ENCODE data around the gene IQGAP2.
"Not testable (repeated sequence)": the region's sequence is repeated elsewhere in the genome, so short reads cannot be mapped to it uniquely, and the experiment has no call there.

The IQGAP2 gene

DNA sequence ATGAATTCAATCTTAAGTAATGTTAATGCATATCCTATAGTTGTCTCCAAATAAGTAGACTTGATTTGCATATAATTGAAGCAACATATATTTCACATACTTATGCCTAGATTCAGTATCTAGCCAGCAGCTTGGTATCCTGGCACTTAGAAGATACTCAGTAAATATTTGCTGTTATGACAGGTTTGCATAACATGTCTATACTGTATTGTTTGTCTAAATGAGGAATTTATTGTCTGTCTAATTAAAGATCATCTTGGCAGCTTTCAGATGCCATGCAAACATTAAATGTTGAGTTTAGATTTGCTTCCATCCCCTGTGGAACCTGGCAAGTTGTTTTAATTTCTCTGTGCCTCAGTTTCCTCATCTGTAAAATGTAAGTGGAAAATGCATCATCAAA lies 9.4 kb downstream of the IQGAP2 start:
- no peak for DNase-seq (ENCODE audit: low spot score)

DNA sequence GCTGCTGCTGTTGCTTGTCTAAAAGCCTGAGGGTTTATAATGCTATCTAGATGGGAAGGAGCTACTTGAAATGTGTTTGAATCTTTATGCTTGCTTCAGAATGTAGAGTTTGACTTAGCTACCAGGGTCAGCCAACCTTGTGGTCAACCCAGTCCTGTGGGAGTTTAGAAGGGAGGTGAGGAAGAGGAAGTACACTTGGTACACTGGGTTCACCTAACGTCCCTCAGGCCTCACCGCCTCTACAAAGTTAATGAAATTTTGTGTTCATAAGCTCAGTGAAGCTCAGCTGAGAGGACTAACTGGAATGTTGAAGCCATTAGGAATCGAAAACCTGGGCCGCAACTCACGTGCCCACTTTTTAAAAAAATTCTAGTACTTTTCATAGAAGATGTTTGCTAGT lies 10.7 kb downstream of the IQGAP2 start:
- no peak for DNase-seq (ENCODE audit: low spot score)

GRCh38 chr5:76414788-76415187 lies 11.7 kb downstream of the IQGAP2 start:
- DNase-seq (ENCODE audit: low spot score): no peak

- no peak for DNase-seq (ENCODE audit: low spot score)
Observed at GRCh38 chr5:76415855-76416254, 12.8 kb downstream of the IQGAP2 start.

DNA sequence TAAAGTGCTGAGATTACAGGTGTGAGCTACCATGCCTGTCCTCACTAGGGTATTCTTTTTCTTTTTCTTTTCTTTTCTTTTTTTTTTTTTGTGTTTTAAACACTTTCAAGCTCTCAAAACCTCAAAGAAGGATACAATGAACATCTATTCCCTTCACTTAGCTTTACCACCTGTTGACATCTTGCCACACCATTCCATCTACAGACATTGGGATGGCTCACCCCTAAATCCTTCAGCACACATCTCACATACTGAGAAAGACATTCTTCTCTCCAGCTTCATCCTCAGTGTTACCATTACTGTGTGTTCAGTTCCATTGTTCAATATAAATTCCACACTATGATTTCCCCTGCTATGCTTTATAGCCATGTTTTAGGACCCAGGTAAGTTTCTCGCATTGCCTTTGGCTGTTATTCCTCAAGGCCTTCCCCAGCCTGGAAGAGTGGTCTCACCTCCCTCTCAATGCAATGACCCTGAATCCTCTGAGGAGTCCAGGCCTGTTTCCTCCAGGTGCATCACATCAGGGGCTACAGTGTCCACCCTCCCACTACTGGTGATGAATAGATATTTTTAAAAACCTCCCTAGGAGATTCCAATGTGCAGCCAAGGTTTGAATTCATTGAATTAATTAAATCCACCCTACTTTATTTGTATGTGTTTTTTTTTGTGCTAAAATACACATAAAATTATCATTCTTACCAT lies 16.7 kb downstream of the IQGAP2 start:
- no peak for DNase-seq (ENCODE audit: low spot score)

GRCh38 chr5:76422227-76422626 lies 19.1 kb downstream of the IQGAP2 start:
- no peak for DNase-seq (ENCODE audit: low spot score)

DNA sequence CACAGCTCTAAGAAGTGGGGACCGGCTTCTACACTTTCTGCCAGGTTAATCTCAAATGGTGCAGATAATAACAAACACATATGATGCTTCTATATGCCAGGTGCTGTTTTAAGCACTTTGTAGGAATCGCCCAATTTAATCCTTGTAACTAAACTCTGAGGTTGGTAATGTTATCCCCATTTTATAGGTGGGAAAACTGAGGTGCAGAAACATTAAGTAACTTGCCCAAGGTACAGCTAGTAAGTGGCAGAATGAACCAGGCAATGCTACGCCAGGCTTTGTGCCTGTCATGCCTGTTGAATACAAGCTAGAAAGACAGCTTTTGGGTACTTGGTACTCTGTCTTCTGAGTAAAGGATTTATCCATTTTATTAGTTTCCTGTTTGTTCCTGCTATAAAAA lies 19.7 kb downstream of the IQGAP2 start:
- no peak for DNase-seq (ENCODE audit: low spot score)

- DNase-seq (ENCODE audit: low spot score): no peak
Observed at GRCh38 chr5:76425146-76425545, 22.1 kb downstream of the IQGAP2 start.

DNA sequence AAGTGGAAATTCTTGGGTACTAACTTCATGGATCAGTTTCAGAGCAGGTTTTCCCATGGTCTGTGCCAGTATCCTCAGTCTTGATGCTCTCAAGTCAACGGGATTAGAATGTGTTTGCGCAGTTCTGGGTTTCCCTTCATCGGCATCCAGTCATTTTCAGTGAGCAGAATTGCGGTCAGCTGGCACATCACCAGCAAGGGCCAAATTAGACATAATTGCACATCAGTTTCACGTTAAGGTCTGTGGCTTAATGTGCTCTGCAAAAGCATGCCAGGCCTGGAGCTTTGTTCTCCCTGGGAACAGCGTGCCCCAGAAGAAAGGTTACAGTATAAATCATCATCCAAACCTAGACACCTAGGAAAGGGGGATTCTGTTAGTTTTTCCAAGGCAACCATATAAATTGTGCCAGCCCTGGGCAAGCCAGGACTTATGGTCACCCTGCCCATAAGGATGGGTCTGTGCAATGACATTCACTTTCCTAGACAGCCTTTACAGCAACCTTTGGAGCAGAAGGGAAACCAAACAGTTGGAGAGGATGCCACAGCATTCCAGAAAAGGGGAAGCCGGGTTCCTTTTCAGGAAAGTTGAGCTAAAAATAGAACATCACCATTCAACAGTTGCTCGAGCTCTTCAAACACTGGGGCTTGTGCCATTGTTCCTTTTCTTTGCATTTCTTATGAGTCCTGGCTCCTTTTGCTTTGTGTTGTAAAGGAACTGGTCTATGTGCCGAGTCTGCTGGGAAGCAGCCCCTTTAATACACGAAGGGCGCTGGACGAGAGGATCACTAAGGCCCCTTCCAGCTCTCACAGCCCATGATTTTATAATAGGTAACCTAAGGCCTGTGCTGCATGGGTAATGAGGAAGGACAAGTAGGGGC lies 23.1 kb downstream of the IQGAP2 start:
- no peak for DNase-seq (ENCODE audit: low spot score)

DNA sequence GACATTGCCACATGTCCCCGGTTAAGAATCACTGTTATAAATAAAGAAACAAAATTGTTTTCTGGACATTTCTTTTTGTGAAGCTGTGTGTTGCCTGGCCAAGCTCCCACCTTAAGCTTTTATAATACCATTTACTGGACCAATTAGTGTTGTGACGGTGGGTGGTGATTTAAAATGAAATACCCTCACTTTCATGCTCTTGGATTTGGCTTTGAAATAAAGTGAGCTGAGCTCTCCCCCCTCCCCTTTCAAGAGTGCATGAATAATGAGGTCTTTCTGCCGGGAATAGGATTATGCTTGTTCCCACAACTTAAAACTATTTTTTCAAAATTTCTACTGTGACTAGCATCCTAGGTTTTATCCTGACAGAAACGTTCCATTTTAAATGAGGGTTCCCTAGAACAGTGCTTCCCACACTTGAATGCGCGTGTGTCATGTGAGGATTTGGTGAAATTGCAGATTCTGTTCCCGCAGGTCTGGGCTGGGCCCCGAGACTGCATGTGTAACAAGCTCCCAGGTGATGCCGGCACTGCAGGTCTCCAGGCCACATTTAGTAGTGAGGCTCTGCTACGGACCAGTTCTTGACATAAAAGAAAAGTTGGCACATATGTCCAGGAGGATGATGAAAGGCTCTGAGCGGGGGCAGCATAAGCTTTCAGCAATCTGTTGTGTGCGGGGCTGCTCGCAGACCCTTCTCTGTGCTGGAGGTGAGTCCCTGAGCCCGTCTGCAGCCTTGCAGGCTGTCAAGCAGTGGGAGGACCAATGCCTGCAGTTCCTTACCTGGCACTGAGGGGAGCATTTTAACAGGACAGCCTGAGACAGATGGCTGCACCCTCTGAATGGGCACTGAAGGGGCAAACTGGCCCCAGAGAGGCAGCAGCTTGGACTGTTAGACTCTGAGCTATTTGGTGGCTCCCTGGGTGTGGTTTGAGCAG lies 24.4 kb downstream of the IQGAP2 start:
- DNase-seq (ENCODE audit: low spot score): no peak

- not testable (repeated sequence) for DNase-seq (ENCODE audit: low spot score)
Observed at GRCh38 chr5:76428550-76428949, 25.5 kb downstream of the IQGAP2 start.

- no peak for DNase-seq (ENCODE audit: low spot score)
Observed at GRCh38 chr5:76433261-76433660, 30.2 kb downstream of the IQGAP2 start.

- DNase-seq (ENCODE audit: low spot score): not testable (repeated sequence)
Observed at GRCh38 chr5:76437507-76437906, 34.4 kb downstream of the IQGAP2 start.

GRCh38 chr5:76438025-76438424 lies 34.9 kb downstream of the IQGAP2 start:
- no peak for DNase-seq (ENCODE audit: low spot score)

DNA sequence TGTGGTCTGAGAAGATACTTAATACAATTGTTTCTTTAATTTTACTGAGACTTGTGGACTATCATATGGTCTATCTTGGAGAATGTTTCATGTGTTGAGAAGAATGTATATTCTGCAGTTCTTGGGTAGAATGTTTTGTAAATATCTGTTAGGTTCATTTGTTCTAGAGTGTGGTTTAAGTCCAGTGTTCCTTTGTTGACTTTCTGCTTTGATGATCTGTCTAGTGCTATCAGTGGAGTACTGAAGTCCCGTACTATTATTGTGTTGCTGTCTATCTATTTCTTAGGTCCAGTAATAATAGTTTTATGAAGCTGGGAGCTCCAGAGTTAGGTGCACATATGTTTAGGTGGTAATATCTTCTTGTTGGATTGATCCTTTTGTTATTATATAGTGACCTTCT lies 36.1 kb downstream of the IQGAP2 start:
- no peak for DNase-seq (ENCODE audit: low spot score)

GRCh38 chr5:76439929-76440328 lies 36.8 kb downstream of the IQGAP2 start:
- DNase-seq (ENCODE audit: low spot score): no peak

DNA sequence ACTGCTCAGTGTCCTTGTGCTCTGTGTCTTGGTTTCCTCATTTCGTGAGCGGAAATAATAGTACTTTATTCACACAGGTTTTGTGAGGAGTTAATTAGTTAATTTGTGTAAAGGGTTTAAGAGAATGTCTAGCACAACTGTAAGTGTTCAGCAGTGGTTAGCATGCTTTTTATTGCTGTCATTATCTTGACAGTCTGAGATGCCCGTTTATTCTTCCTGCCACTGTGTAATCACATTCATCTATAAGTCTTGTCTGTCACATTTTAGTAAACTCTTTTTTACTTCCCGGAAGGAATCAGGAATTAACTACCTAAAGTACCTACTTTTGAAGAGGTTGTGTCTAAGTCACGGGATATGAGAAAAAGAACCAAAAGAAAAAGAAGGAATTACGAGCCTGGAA lies 38.0 kb downstream of the IQGAP2 start:
- no peak for DNase-seq (ENCODE audit: low spot score)

GRCh38 chr5:76441890-76442673 lies 39.0 kb downstream of the IQGAP2 start:
- DNase-seq (ENCODE audit: low spot score): no peak

- DNase-seq (ENCODE audit: low spot score): no peak
Observed at GRCh38 chr5:76443066-76443800, 40.1 kb downstream of the IQGAP2 start.

GRCh38 chr5:76445063-76445462 lies 42.0 kb downstream of the IQGAP2 start:
- no peak for DNase-seq (ENCODE audit: low spot score)

DNA sequence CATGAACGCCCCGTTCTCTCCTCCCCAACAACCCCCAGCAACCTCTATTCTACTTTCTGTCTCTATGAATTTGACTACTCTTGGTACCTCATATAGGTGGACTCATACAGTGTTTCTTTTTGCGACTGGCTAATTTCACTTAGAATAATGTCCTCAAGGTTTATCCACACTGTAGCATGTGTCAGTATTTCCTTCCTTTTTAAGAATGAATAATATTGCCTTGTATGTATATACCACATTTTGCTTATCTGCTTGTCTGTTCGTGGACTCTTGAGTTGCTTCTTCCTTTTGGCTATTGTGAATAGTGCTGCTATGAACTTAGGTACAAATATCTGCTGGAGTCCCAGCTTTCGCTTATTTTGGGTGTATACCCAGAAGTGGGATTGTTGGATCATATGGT lies 42.7 kb downstream of the IQGAP2 start:
- DNase-seq (ENCODE audit: low spot score): no peak

Data from hematopoietic multipotent progenitor cell treated with erythropoietin and hydrocortisone succinate and interleukin-3 and kit ligand, for 17 days (in vitro differentiated cells).